Endodermal cell (in vitro differentiated cells): Measurements from ENCODE around the gene DYNLRB1. TPM values are rescaled to one million over a fixed set of nuclear protein-coding genes. Genes with fewer than 3 reads are reported as not detected.

Source experiments
- DNase-seq: peaks from one replicate; pipeline ENCODE4 v3.0.0-alpha.2; 2017
- H3K27ac ChIP-seq: 2 replicates; pipeline ENCODE4 v1.5.1; 2013; ENCODE audit warnings: mild to moderate bottlenecking, low read depth, low read length, moderate library complexity
- H3K27me3 ChIP-seq: 2 replicates; pipeline ENCODE4 v1.6.1; 2013; ENCODE audit warnings: mild to moderate bottlenecking, low read length, moderate library complexity; ENCODE audit not compliant: insufficient read depth, control insufficient read depth, poor library complexity, severe bottlenecking
- H3K36me3 ChIP-seq: 2 replicates; pipeline ENCODE4 v1.7.0; 2013; ENCODE audit warnings: mild to moderate bottlenecking, low read length, moderate library complexity; ENCODE audit not compliant: control insufficient read depth, insufficient read depth
- H3K4me1 ChIP-seq: one replicate; pipeline ENCODE4 v1.7.0; 2013; ENCODE audit warnings: low read length; ENCODE audit not compliant: control insufficient read depth, insufficient read depth
- H3K4me3 ChIP-seq: 2 replicates; pipeline ENCODE4 v1.5.1; 2013; ENCODE audit warnings: mild to moderate bottlenecking, low read length, moderate library complexity
- H3K9ac ChIP-seq: 2 replicates; pipeline ENCODE4 v1.6.1; 2013; ENCODE audit warnings: mild to moderate bottlenecking, low read length, moderate library complexity; ENCODE audit not compliant: poor library complexity, severe bottlenecking; ENCODE audit errors: extremely low read depth
- H3K9me3 ChIP-seq: 2 replicates; pipeline ENCODE4 v1.6.1; 2013; ENCODE audit warnings: mild to moderate bottlenecking, low read length, moderate library complexity; ENCODE audit not compliant: control insufficient read depth
- H3K27ac Mint-ChIP-seq: 2 replicates; pipeline ENCODE4 v1.8.0; 2020; ENCODE audit warnings: mixed read lengths
- H3K27me3 Mint-ChIP-seq: 2 replicates; pipeline ENCODE4 v1.8.0; 2021; ENCODE audit warnings: mild to moderate bottlenecking, mixed read lengths; ENCODE audit not compliant: insufficient read depth
- H3K36me3 Mint-ChIP-seq: 2 replicates; pipeline ENCODE4 v1.8.0; 2020; ENCODE audit warnings: low read depth, mixed read lengths
- H3K4me1 Mint-ChIP-seq: 2 replicates; pipeline ENCODE4 v1.8.0; 2020; ENCODE audit warnings: mixed read lengths
- H3K4me3 Mint-ChIP-seq: 2 replicates; pipeline ENCODE4 v1.8.0; 2020; ENCODE audit warnings: mild to moderate bottlenecking, moderate library complexity, mixed read lengths
- H3K9me3 Mint-ChIP-seq: 2 replicates; pipeline ENCODE4 v1.8.0; 2020; ENCODE audit warnings: mild to moderate bottlenecking, mixed read lengths
- CTCF ChIP-seq: fragments of 200-600 bp; sonication (generic); conservative IDR thresholded peaks from 2 replicates; pipeline ENCODE4 v1.5.0; 2021; ENCODE audit warnings: antibody characterized with exemption, mild to moderate bottlenecking
- WGBS, 2 experiments: methylation state at CpG; one replicate each; pipeline versions ENCODE4 v1.1.5 to v1.1.7; 2013; ENCODE audit warnings: missing lambda C conversion rate in 2 of 2, mixed read lengths in 1 of 2; ENCODE audit not compliant: insufficient coverage in 1 of 2, insufficient read length in 1 of 2; 5-methylcytosine and 5-hydroxymethylcytosine counted together
- total RNA-seq, 2 donors: library from RNA; stranded (reverse); fragmentation: NEBNext Ultra II Directional in 1 of 2; extraction: Animal tissue kit (Norgen Biotek cat#: 25700) in 1 of 2; gene quantifications; 2 replicates in 1 of 2; 3 replicates in 1 of 2; pipeline ENCODE4 v1.2.1, GENCODE V29; 2021

Gene DYNLRB1
- total RNA-seq, 2 donors from 2014 or later = 194 to 213 TPM

- H3K36me3 ChIP-seq = peaks cover 41% of the 10 kb centered on the region
- no peaks in the 10 kb centered on the region for H3K9me3 ChIP-seq
- H3K27me3 Mint-ChIP-seq = no peaks in the 10 kb centered on the region
- no peak overlapping the region for H3K4me3 Mint-ChIP-seq
- no peak overlapping the region for H3K4me3 ChIP-seq
- H3K9me3 Mint-ChIP-seq = no peaks in the 10 kb centered on the region
- no peak for TF ChIP-seq CTCF
- H3K27me3 ChIP-seq = no peaks in the 10 kb centered on the region
- H3K36me3 Mint-ChIP-seq = peaks cover 46% of the 10 kb centered on the region
- peaks cover 12% of the 10 kb centered on the region for H3K4me1 Mint-ChIP-seq
- DNase-seq = no peak
- 91 to 96% methylated on average over 15 to 16 of the region's 16 CpGs for WGBS, 2 experiments
- H3K9ac ChIP-seq = no peak overlapping the region
- H3K27ac ChIP-seq = no peak overlapping the region
- no peaks in the 10 kb centered on the region for H3K4me1 ChIP-seq
- no peak overlapping the region for H3K27ac Mint-ChIP-seq
Observed at GRCh38 chr20:34541917-34542316, 25.7 kb downstream of the DYNLRB1 start.

- 94 to 96% methylated on average over 6 of the region's 6 CpGs for WGBS, 2 experiments
- Mint-ChIP-seq H3K9me3 (no peaks in the 10 kb centered on the region), H3K4me1 (peaks cover 16% of the 10 kb centered on the region), H3K36me3 (peaks cover 41% of the 10 kb centered on the region), H3K27ac (no peak overlapping the region), H3K27me3 (no peaks in the 10 kb centered on the region), H3K4me3 (no peak overlapping the region)
- Histone ChIP-seq H3K4me3 (no peak overlapping the region), H3K9me3 (no peaks in the 10 kb centered on the region), H3K27me3 (no peaks in the 10 kb centered on the region), H3K27ac (no peak overlapping the region), H3K4me1 (no peaks in the 10 kb centered on the region), H3K36me3 (peaks cover 36% of the 10 kb centered on the region), H3K9ac (no peak overlapping the region)
- no peak for TF ChIP-seq CTCF
- no peak for DNase-seq
Observed at GRCh38 chr20:34542439-34542838, 26.2 kb downstream of the DYNLRB1 start.

DNA sequence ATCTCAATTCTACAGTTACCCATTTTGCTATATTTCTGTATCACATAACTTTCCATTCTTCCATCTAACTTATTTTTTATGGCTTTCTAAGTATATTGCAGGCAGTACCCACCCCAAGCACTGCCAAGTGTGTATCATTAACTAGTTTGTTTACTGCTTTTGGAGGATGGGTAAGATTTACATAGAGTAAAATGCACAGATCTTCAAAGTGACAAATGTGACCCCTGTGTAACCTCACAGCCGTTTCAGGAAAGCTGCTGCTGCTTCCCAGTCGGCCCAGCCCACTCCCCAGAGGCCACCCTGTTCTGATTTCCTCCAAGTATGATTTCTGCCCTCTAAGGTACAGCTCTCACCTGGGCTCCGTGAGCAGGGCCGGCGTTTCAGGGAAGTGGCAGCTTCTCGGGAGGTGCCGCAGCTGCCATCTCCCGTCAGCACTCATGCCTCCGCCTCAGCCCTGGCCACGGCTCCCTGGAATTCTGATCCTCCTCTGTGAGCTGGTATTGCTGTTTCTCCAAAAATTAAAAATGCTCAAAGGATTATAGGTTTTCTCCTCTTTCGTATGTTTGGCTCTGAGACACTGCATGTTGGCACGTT, 27.3 kb downstream of the DYNLRB1 start:
- no peak overlapping the region for H3K4me3 Mint-ChIP-seq
- no peak for TF ChIP-seq CTCF
- WGBS, 2 experiments = 87 to 90% methylated on average over 10 to 12 of the region's 12 CpGs

More for the DNA sequence above, 27.3 kb downstream of the DYNLRB1 start:
- H3K36me3 ChIP-seq = peaks cover 33% of the 10 kb centered on the region
- H3K4me1 ChIP-seq = no peaks in the 10 kb centered on the region
- no peaks in the 10 kb centered on the region for H3K9me3 Mint-ChIP-seq
- H3K4me1 Mint-ChIP-seq = peaks cover 17% of the 10 kb centered on the region
- H3K4me3 ChIP-seq = no peak overlapping the region
- H3K27ac Mint-ChIP-seq = no peak overlapping the region
- no peaks in the 10 kb centered on the region for H3K9me3 ChIP-seq
- H3K27me3 ChIP-seq = no peaks in the 10 kb centered on the region
- no peak overlapping the region for H3K27ac ChIP-seq
- DNase-seq = no peak
- no peaks in the 10 kb centered on the region for H3K27me3 Mint-ChIP-seq
- no peak overlapping the region for H3K9ac ChIP-seq
- peaks cover 35% of the 10 kb centered on the region for H3K36me3 Mint-ChIP-seq
